GM04503 (cell line): Measurements from ENCODE around the gene SERPINA6.
"Not testable (repeated sequence)": the region's sequence is repeated elsewhere in the genome, so short reads cannot be mapped to it uniquely, and the experiment has no call there.

ENCODE experiments used
- DNase-seq: peaks from one replicate; pipeline ENCODE4 v3.0.0-alpha.2; 2012; ENCODE audit warnings: low read depth

The SERPINA6 gene

DNA sequence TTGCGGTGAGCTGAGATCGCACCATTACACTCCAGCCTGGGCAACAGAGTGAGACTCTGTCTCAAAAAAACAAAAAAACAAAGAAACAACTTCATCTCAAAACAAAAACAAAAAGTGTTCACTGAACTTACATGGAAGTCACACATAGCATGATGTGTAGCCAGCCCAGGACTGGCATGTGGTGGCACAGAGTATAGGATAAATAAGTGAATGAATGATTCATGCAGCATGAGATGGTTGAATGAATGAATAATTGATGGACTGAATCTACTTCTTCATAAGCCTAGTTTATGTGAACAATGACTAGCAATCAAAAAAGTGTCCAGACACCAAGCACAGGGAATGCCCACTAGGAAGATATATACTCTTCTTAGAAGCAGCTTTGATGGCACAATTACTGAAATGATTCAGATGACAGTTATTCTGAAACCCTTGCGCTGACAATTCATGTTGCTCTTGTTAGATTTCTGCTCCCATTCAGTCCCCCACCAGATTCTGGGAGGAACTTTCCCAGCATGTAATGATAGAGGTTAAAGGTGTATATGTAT is 31.6 kb upstream of the SERPINA6 start:
- DNase-seq, result no peak

DNA sequence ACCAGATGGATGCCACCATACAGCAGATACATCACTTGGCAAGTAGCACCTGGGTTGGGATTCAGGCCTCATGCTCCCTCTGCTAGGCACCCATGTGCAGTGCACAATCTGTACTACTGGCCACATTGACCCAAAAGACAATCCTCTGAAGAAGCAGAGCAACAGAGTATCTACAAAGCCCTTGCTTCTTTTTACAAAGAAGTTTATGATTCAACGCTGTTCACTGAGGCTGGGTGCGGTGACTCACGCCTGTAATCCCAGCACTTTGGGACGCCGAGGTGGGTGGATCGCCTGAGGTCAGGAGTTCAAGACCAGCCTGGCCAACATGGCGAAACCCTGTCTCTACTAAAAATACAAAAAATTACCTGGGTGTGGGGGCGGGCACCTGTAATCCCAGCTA is 31.1 kb upstream of the SERPINA6 start:
- not testable (repeated sequence) for DNase-seq

DNA sequence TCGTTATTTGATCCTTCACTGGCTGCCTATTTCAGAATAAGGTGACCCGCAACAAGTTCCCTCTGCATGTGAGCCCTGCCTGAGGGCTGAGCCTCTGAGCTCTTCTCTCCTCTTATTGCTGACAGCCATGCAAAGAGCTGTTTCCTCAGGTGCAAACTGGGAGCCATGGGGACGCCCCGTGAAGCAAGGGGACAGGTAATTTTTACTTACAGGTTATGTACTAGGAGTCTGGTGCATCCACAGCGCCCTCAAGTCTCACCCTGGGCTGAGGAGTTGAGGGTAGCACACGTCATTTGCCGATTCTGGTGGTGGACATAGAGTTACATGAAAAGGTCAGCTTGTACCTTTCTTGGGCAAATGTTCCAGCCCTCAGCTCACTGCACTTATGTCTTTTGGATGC is 26.1 kb upstream of the SERPINA6 start:
- DNase-seq, result no peak

DNA sequence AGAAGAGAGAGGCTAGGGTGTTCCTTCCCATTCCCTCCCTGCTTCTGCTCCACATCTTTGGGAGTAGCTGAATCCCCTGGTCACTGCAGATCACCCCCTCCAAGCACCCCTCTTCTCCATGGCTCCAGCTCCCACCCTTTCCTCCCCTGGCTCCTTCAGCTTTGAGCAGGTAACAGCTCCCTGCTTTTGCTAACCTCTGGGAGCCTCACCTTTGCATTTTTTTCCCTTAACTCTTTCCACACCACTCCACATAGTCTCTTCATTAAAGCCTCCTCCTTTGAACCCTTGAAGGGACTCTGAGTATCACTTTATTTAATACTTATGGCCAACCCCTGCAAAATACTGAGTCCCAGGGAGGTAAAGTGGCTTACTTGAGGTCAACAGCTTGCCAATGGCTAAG is 25.7 kb upstream of the SERPINA6 start:
- no peak for DNase-seq

DNA sequence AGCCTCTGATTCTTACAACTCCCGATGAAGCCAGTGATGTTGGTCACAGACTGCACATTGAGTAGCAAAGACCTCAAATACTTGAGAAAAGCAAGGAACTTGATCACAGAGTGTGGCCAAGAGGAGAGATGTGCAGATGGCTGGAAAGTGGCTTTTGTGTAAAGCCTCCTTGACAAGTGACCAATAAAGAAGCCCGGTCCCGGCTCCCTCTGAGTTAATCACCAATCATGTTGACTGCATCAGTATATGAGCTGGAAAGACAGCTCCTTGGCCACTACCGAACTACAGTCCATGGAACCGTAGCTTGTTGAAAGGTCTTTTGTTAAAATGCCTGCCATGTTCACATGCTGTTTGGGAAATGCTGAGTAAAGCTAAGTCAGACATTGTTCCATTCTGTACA is 23.7 kb upstream of the SERPINA6 start:
- no peak for DNase-seq

DNA sequence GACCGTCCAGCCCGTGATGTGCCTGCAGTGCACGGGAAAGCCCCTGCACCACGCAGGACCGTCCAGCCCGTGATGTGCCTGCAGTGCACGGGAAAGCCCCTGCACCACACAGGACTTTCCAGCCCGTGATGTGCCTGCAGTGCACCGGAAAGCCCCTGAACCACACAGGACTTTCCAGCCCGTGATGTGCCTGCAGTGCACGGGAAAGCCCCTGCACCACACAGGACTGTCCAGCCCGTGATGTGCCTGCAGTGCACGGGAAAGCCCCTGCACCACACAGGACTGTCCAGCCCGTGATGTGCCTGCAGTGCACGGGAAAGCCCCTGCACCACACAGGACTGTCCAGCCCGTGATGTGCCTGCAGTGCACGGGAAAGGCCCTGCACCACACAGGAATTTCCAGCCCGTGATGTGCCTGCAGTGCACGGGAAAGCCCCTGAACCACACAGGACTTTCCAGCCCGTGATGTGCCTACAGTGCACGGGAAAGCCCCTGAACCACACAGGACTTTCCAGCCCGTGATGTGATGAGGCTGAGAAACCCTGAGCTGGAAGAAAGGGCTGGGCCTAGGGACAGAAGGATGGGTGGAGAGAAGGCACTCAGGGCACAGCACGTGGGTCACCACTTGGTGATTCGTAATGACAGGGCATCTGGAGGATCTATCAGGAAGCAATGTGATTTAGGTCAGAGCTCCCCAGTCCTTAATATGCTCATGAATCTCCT is 23.1 kb upstream of the SERPINA6 start:
- DNase-seq, result peak; percentile 17

DNA sequence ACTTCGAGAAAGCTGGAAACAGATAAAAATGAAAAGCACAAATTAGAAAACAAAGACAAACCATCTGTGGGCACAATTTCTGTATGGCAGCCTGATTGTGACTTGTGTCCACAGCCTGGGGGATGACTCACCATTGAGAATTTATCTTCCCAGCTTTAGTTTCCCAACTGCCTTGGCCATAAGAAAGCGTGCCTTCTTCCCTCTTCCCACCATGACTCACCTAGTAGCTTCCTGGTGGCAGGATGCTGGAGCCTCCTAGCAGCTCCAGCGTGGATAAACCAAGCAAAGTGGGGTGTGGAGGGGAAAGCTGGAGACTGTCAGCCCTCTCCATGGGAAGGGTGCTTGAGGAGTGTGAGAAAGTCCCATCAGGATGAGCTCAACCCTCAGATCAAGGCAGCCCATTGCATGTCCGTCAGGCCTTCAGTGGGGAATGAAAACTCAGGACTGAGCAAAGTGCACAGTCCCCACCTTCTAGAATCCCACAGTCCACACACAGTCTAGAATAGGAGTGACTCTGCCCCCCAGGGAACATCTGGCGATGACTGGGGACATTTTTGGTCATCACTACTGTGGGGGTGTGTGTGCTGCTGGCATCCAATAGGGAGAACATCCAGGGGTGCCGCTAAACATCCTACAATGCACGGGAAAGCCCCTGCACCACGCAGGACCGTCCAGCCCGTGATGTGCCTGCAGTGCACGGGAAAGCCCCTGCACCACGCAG is 22.4 kb upstream of the SERPINA6 start:
- DNase-seq, result peak; percentile 84

DNA sequence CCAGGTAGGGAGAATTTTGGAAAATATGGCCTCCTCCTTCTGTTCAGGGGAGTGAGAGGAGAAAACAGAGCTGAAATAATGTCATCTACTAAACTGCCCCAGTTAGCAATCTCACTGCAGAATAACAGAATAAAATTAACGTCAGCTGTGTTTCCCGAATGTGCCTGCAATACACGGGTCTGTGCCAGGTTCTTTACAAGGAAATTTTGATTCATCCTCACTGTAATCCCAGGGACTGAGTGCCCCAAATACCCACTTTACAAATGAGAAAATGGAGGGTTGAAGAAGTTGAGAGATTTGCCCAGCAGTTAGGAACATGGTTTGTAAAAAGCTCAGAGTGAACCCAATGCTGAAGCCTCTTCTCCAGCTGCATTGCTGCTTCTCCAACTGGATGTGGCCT is 21.3 kb upstream of the SERPINA6 start:
- no peak for DNase-seq

DNA sequence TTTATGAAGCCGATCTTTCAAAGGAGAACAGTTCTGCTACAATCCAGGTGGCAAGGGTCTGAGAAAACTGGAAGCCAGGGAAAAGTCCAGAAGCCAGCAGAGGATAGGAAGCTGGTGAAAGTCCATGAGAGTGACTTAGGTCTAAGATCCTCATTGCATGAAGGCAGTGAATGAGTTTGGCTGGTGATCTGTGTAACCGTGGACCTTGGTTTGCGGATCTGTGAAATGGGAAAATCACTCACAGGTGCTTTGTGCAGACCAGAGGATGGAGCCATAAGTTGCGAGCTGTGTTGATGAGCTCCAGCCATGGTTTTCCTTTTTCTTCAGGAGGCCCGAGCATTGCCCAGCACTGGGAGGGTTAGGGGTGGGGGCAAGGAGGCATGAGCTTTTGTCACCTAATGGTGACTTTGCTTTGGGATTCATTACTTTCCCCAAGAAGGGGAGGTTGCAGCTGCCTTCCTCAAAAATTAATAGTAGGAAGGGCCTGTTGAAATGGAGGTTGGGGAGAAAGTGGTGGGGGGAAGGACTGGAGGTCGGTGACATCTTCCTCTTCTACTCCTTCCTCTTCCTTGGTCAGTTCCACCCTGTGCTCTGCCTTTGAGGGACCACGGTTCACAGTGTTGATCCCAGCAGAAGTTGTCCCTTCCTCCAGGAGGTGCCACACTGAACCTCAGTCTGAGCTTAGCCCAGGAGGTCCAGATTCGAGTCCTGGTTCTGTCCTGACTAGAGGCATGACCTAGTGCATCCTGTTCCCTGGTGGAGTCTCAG is 20.3 kb upstream of the SERPINA6 start:
- no peak for DNase-seq

DNA sequence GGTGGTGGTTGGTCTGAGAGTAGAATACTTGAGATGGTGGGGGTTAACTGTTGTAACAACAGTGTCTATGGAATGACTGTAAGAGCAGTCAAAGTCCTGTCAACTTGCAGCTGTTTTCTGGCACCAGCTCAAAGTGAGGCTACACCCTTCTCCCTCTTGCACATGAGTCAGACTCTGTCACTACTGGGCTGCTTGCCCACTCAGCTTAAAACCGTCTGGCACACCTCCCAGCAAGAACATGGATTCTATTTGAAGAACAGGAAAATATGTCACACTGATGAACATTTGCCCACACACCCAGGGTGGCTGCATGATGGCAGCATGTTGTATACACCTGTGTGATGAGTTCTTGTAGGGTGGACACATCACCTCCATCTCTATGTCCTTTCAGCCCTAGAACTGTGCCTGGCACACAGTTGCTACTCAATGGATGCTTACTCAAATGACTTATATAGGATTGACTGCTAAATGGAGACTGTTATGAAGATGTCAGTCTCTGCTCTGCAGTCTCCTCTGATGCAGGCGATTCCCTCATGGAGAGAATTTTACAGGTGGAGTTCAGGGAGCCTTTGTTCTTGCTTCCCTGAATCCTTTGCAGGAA is 19.3 kb upstream of the SERPINA6 start:
- DNase-seq, result peak; percentile 91

DNA sequence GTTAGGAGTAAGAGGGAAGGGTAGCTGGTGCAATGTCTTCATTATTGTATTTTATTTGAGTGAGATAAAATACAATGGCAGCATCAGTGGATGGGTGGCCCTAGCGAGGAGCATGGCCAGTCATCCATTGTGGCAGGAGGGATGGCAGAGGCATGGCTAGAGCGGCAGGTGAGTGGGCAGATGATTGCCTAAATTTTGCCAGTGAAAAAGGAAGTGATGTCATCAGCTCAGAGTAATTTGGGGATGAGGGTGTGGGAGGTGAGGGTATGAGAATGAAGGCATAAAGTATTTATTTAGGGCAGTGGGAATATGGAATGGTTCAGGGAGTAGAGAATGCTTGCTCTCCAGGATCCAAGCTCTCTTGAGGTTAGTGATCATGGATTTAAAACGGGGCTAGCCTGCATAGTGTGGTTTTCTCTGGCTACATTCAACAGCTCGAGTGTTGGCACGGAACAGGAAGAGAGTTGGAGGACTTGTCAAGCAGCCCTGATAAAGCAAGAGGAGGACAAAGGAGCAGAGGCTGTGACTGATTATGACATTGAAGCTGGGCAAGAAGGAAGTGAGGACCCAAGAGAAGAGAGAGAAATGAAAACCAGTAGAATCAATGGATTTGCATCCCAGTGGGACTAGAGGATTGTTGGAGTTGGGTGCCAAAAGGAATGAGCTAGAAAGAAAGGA is 18.7 kb upstream of the SERPINA6 start:
- no peak for DNase-seq

DNA sequence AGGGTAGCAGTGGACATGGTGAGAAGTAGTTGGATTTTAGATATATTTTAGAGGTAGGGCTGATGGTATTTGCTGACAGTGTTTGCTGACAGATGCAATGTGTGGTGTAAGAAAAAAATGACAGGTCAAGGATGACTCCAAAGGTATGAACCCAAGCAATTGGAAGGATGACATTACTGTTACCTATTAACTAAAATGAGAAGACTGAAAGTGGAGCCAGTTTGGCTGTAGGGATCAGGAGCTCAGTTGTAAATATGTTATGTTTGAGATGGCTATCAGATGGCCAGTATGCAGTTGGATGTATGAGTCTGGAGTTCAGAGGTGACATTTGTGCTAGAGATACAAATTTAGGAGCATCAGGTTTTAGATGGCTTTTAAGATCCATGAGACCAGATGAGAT is 17.4 kb upstream of the SERPINA6 start:
- no peak for DNase-seq

DNA sequence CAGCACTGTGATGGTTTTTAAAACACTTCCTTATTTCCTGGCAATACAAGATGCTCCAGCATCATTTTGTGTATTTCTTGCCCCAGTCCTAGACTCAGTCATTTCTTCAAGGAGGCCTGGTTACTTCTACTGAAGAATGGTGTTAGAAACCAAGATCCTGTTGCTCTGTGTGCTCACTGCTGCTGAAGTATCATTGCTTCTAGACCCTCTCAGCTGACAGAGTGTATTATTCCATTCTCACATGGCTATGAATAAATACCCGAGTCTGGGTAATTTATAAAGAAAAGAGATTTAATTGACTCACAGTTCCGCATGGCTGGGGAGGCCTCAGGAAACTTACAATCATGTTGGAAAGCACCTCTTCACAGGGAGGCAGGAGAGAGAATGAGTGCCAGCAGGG is 14.9 kb upstream of the SERPINA6 start:
- no peak for DNase-seq

DNA sequence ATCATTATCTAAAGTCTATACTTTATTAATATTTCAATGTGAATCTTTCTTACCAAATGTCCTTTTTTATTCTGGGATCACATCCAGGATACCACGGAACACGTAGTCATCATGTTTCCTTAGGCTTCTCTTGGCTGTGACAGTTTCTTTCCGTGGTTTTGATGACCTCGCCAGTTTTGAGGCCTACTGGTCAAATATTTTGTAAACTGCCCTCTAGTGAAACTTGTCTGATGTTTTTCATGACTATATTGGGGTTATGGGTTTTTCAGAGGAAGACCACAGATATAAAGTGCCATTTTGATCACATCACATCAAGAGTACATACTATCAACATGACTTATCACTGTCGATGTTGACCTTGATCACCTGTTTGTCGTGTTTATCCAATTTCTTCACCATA is 14.1 kb upstream of the SERPINA6 start:
- peak; percentile 15 for DNase-seq

DNA sequence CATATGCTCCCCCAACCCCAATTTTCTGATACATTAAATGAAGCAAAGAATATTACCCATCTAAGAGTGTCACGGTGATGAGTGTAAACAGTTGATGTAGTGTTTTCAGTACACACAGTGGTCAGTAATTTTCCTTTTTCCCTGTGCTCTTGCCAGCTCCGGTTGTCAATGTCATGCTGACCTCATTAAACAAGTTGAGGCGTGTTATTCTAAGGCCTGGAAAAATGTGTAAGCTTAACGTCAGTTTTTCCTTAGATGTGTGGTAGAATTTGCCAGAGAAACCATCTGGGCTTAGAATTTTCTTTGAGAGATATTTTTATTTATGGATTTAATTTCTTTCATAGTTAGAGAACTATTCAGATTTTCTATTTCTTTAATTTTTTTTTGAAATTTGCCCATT is 11.7 kb upstream of the SERPINA6 start:
- DNase-seq, result no peak

DNA sequence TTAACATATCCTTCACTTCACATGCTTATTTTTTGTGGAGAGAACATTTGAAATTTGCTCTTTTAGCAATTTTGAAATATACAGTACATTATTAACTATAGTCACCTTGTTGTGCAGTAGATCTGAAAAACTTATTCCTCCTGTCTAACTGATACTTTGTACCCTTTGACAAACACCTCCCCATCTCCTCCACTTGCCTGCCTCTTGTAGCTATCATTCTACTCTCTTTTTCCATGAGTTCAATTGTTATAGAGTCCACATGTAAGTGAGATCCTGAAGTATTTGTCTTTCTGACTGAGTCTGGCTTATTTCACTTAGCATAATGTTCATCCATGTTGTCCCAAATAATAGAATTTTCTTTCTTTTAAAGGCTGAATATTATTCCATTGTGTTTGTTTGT is 9.5 kb upstream of the SERPINA6 start:
- no peak for DNase-seq

DNA sequence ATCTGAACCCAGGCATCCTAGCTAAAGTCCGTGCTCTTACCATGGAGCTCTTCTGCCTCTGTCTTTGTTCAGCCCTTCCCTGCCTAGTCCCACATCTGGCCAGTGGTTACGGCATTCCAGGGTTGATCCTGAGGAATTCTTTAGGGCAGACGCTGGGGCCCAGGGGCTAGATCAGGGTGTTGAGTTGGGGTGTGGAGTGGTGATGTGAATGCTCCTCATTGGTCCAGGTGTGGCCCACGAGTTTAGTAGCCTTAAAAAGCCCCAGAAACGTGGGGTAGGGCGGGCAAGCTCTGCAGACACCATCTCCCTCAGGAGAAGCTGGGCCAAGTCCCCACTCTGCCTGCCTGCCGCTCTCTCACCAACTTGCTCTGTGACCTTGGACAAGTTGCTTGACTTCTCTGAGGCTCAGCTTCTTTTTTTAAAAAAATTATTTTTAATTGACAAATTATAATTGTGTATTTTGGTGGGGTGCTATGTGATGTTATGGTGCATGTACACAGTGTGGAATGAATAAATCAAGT is 9.0 kb upstream of the SERPINA6 start:
- DNase-seq, result no peak

DNA sequence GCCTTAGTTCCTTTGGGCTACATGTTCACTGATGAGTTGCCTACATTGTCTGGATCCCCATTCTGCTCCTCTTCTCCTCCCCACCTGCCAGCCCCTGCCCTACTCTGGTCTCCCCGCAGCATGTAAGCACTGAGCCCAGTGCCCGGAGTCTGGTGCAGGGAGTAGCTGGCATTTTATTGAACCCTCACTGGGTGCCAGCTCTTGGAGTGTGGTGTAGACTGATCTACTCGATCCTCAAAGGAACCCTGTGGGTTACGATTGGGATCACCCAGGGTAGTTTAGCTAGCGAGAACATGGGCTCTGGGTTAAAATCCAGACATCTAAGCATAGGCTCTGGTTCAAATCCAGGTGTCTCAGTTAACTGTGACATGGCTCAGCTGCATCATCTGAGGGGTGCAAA is 8.3 kb upstream of the SERPINA6 start:
- no peak for DNase-seq

DNA sequence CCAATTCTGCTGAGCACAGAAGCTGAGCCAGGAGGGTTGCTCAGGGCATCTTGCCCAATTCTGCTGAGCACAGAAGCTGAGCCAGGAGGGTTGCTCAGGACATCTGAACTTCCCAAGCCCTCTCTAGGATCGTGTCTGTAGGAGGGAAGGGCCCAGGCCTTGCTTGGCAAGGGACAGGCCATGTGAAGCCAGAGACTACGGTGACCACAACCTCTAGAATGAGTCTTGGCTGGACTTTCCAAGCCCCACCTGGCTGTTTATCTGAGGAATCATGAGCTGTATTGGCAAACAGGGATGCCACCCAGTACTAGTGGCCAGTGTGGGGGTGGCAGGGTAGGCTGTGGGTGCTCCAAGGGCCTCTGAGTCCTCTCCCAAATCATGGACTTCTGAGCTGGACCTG is 7.7 kb upstream of the SERPINA6 start:
- DNase-seq, result no peak

DNA sequence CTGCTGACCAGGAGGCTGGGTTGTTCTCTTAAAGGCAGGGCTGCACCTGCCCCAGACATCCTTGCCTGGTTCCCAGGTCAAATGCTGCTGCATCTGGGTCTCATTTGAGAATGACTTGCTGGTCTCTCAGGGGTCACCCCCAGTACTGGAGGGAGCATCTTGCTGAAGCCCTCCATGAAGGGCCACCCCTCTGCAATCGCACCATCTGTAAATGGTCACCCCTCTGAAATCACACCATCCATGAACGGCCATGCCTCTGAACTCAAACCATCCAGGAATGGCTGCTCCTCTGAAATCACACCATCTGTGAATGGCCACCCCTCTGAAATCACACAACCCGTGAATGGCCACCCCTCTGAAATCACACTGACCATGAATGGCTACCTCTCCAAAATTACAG is 7.3 kb upstream of the SERPINA6 start:
- no peak for DNase-seq

DNA sequence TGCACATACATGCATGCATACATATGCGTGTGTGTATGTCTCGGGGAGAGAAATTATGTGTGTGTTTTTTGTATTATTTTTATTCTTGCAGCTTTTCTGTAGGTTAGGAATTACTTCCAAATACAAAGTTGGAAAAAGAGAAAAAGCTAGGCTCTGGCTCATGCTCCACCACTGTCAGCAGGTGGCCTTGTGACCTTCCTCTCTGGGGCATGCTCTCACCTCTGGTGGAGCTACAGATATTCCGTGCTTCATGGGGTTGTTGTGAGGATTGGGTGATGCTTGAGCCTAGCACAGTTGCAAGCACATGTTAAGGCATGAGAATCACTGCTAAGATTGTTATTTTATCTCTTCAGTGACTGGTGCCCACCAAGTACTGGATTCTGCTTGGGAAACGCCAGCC is 6.7 kb upstream of the SERPINA6 start:
- DNase-seq, result no peak

DNA sequence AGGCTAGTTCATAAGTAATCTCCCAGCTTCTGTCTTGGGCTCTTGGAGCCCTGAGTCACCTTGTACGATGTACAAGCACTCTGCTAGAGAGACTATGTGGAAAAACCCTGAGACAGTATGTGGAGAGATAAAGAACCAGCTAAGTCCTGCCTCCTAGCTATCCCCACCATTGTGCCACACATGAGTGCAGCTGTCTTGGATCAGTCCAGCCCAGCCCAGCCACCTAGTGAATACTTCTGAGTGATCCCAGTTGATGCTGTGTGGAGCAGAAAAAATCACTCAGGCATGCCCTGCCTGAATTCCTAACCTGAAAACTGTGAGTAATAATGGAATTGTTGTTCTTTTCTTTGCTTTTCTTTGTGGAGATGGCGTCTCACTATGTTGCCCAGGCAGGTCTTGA is 5.1 kb upstream of the SERPINA6 start:
- DNase-seq, result no peak
